ENCODE measurements around the gene RGS9. TPM values are rescaled to one million over a fixed set of nuclear protein-coding genes. Genes with fewer than 3 reads are reported as not detected.

The RGS9 gene
- total RNA-seq, 2 experiments from 2014 or later: 13.7 to 26.4 TPM

GRCh38 chr17:65225061-65225460 lies 87.9 kb downstream of the RGS9 start:
- Histone ChIP-seq H4K20me1 (ENCODE audit: insufficient read depth, low read length) (no peaks in the 10 kb centered on the region), H3K4me3 (ENCODE audit: low read depth, low read length, poor library complexity, severe bottlenecking) (no peak overlapping the region), H3K9me2 (ENCODE audit: insufficient read depth, low read length) (no peaks in the 10 kb centered on the region), H3K4me1 (ENCODE audit: insufficient read depth, low read length, poor library complexity, severe bottlenecking) (no peaks in the 10 kb centered on the region), H3K4me2 (ENCODE audit: low read length) (no peak overlapping the region), H3K27ac (ENCODE audit: low read depth, low read length, poor library complexity, severe bottlenecking) (no peak overlapping the region), H3K36me3 (ENCODE audit: insufficient read depth, low read length) (no peaks in the 10 kb centered on the region), H3K9me3 (ENCODE audit: low read length) (no peaks in the 10 kb centered on the region), H3K79me2 (ENCODE audit: insufficient read depth, low read depth, low read length) (no peaks in the 10 kb centered on the region), H2AFZ (ENCODE audit: low read length) (no peak overlapping the region)
- ChIA-PET CTCF (ENCODE audit: unreplicated experiment) (no interaction called here), POLR2A (no interaction called here)
- no peak for DNase-seq (ENCODE audit: low spot score)
- BruUV-seq (replicated peaks): no TSS peak
- no peak for TF ChIP-seq CTCF (conservative IDR thresholded peaks at IDR 0.05; ENCODE audit: low read length)
- TF ChIP-seq EZH2phosphoT487 (IDR thresholded peaks at IDR 0.05; ENCODE audit: borderline replicate concordance, low read depth, low read length): no peak
- intact Hi-C loops (cut with micrococcal nuclease; ENCODE audit: unreplicated experiment): no loop called here

GRCh38 chr17:65226227-65226626 lies 89.1 kb downstream of the RGS9 start:
- Histone ChIP-seq H3K79me2 (ENCODE audit: insufficient read depth, low read depth, low read length) (no peaks in the 10 kb centered on the region), H3K9me2 (ENCODE audit: insufficient read depth, low read length) (no peaks in the 10 kb centered on the region), H3K4me2 (ENCODE audit: low read length) (no peak overlapping the region), H3K9me3 (ENCODE audit: low read length) (no peaks in the 10 kb centered on the region), H3K36me3 (ENCODE audit: insufficient read depth, low read length) (no peaks in the 10 kb centered on the region), H4K20me1 (ENCODE audit: insufficient read depth, low read length) (no peaks in the 10 kb centered on the region), H3K27ac (ENCODE audit: low read depth, low read length, poor library complexity, severe bottlenecking) (no peak overlapping the region), H2AFZ (ENCODE audit: low read length) (no peak overlapping the region), H3K4me1 (ENCODE audit: insufficient read depth, low read length, poor library complexity, severe bottlenecking) (no peaks in the 10 kb centered on the region), H3K4me3 (ENCODE audit: low read depth, low read length, poor library complexity, severe bottlenecking) (no peak overlapping the region)
- ChIA-PET POLR2A (no interaction called here), CTCF (ENCODE audit: unreplicated experiment) (no interaction called here)
- no peak for DNase-seq (ENCODE audit: low spot score)
- TF ChIP-seq CTCF (conservative IDR thresholded peaks at IDR 0.05; ENCODE audit: low read length) (no peak), EZH2phosphoT487 (IDR thresholded peaks at IDR 0.05; ENCODE audit: borderline replicate concordance, low read depth, low read length) (no peak)
- intact Hi-C loops (cut with micrococcal nuclease; ENCODE audit: unreplicated experiment): no loop called here
- no TSS peak for BruUV-seq (replicated peaks)

GRCh38 chr17:65227637-65228036 lies 90.5 kb downstream of the RGS9 start:
- Histone ChIP-seq H3K4me1 (ENCODE audit: insufficient read depth, low read length, poor library complexity, severe bottlenecking) (no peaks in the 10 kb centered on the region), H3K9me3 (ENCODE audit: low read length) (no peaks in the 10 kb centered on the region), H3K4me3 (ENCODE audit: low read depth, low read length, poor library complexity, severe bottlenecking) (no peak overlapping the region), H3K4me2 (ENCODE audit: low read length) (no peak overlapping the region), H3K27ac (ENCODE audit: low read depth, low read length, poor library complexity, severe bottlenecking) (no peak overlapping the region), H3K36me3 (ENCODE audit: insufficient read depth, low read length) (no peaks in the 10 kb centered on the region), H4K20me1 (ENCODE audit: insufficient read depth, low read length) (no peaks in the 10 kb centered on the region), H3K79me2 (ENCODE audit: insufficient read depth, low read depth, low read length) (no peaks in the 10 kb centered on the region), H2AFZ (ENCODE audit: low read length) (no peak overlapping the region), H3K9me2 (ENCODE audit: insufficient read depth, low read length) (no peaks in the 10 kb centered on the region)
- intact Hi-C loops (cut with micrococcal nuclease; ENCODE audit: unreplicated experiment): no loop called here
- BruUV-seq (replicated peaks): no TSS peak
- no peak for DNase-seq (ENCODE audit: low spot score)
- ChIA-PET POLR2A (no interaction called here), CTCF (ENCODE audit: unreplicated experiment) (interaction anchor here (0.6 kb wide), 1 partner anchor 67 kb away, joined by 5 read pairs; no protein-coding TSS in a partner anchor)
- no peak for TF ChIP-seq CTCF (conservative IDR thresholded peaks at IDR 0.05; ENCODE audit: low read length)
- no peak for TF ChIP-seq EZH2phosphoT487 (IDR thresholded peaks at IDR 0.05; ENCODE audit: borderline replicate concordance, low read depth, low read length)

Data from OCI-LY7 (cell line).